ENCODE results near the gene PHYHIPL. TPM values are rescaled to one million over a fixed set of nuclear protein-coding genes. Genes with fewer than 3 reads are reported as not detected.
"Not testable (repeated sequence)": the region's sequence is repeated elsewhere in the genome, so short reads cannot be mapped to it uniquely, and the experiment has no call there.

PHYHIPL gene
- polyA plus RNA-seq, 1 of the 3 experiments (the other 2 are of a cell fraction), result 0.44 TPM

DNA sequence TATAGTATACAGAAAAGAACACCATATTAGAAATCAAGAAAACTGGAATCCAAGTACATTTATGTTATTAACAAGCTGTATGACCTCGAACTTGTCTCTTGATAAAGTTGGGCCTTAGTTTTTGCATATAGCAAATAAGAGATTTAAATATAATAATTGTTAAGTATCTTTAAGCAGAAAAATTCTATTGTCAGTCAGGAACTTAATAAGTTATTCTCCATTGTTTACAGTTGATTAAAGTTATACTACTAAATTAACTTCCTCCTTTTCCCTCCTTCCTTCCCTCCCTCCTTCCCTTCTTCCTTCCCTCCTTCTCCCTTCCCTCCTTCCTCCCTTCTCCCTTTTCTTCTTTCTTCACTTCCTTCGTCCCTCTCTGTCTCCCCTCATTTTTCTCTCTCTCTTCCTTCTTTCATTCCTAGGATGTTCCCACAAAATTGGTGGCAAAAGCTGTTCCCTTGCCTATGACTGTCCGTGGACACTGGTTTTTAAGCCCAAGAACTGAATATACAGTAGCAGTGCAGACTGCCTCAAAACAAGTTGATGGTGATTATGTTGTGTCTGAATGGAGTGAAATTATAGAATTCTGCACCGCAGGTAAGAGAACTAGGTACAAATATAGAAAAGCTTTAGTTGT, 59.7 kb downstream of the PHYHIPL start (continued):
- TF ChIP-seq, protein P1, sequence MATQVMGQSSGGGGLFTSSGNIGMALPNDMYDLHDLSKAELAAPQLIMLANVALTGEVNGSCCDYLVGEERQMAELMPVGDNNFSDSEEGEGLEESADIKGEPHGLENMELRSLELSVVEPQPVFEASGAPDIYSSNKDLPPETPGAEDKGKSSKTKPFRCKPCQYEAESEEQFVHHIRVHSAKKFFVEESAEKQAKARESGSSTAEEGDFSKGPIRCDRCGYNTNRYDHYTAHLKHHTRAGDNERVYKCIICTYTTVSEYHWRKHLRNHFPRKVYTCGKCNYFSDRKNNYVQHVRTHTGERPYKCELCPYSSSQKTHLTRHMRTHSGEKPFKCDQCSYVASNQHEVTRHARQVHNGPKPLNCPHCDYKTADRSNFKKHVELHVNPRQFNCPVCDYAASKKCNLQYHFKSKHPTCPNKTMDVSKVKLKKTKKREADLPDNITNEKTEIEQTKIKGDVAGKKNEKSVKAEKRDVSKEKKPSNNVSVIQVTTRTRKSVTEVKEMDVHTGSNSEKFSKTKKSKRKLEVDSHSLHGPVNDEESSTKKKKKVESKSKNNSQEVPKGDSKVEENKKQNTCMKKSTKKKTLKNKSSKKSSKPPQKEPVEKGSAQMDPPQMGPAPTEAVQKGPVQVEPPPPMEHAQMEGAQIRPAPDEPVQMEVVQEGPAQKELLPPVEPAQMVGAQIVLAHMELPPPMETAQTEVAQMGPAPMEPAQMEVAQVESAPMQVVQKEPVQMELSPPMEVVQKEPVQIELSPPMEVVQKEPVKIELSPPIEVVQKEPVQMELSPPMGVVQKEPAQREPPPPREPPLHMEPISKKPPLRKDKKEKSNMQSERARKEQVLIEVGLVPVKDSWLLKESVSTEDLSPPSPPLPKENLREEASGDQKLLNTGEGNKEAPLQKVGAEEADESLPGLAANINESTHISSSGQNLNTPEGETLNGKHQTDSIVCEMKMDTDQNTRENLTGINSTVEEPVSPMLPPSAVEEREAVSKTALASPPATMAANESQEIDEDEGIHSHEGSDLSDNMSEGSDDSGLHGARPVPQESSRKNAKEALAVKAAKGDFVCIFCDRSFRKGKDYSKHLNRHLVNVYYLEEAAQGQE (IDR thresholded peaks at IDR 0.05; ENCODE audit: low read depth, low read length), result no peak

DNA sequence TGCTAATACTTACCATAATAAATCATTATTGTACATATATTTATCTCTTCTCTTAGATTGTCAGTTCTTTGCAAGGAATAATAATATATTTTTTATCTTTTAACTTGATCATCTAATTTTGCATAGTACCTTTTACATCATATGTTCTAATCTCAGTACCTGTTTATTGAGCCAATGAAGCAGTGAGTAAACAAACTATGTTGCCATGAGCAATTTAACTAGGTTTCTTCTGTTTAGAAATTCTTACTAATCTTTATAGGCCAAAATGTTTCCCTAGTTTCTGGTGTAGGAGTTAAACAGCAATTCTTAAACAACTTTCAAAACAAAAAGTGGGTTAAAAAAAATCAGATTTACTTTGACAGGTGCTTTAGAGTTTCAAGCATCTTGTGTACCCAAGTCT, 61.3 kb downstream of the PHYHIPL start:
- Histone ChIP-seq H3F3A (replicated peaks; ENCODE audit: insufficient read depth) (no peaks in the 10 kb centered on the region), H3K4me1 (ENCODE audit: control insufficient read depth in 1 of 2, insufficient read depth in 2 of 2, low read depth in 1 of 2, low read length in 1 of 2) (peaks cover 0 to 5% of the 10 kb centered on the region in 2 experiments; a peak in 2 of 4 replicates), H3K4me3 (ENCODE audit: low read depth in 2 of 2, low read length in 1 of 2) (no peak overlapping the region), H2AFZ (ENCODE audit: low read depth) (no peak overlapping the region), H3K9ac (no peak overlapping the region), H3K27me3 (ENCODE audit: insufficient read depth) (no peaks in the 10 kb centered on the region), H3K9me2 (no peaks in the 10 kb centered on the region; the same call in 1 of the 2 replicates), H3K4me2 (no peak overlapping the region), H3K79me2 (ENCODE audit: insufficient read depth) (no peaks in the 10 kb centered on the region), H3K9me3 (no peaks in the 10 kb centered on the region), H3K27ac (ENCODE audit: low read depth in 2 of 2, low read length in 1 of 2) (no peak overlapping the region), H3K36me3 (replicated peaks in 1 of 2; ENCODE audit: control insufficient read depth in 1 of 2, insufficient read depth in 2 of 2, low read length in 1 of 2) (peaks cover 7 to 53% of the 10 kb centered on the region in 2 experiments), H4K20me1 (ENCODE audit: insufficient read depth) (no peaks in the 10 kb centered on the region)
- ChIA-PET POLR2A (no interaction called here), CTCF (interaction anchor here (0.7 to 3.5 kb wide), 6 partner anchors 285 to 593 kb away, joined by 3 to 21 read pairs (median 3); partner anchors contain the start of gene SLC16A9)
- DNase-seq, result no peak
- TF ChIP-seq RCOR1 (IDR thresholded peaks at IDR 0.05; ENCODE audit: low read length) (no peak), FOXM1 (IDR thresholded peaks at IDR 0.05; ENCODE audit: low read depth) (no peak)
- TF ChIP-seq, protein P2, sequence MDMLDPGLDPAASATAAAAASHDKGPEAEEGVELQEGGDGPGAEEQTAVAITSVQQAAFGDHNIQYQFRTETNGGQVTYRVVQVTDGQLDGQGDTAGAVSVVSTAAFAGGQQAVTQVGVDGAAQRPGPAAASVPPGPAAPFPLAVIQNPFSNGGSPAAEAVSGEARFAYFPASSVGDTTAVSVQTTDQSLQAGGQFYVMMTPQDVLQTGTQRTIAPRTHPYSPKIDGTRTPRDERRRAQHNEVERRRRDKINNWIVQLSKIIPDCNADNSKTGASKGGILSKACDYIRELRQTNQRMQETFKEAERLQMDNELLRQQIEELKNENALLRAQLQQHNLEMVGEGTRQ (IDR thresholded peaks at IDR 0.05; ENCODE audit: borderline replicate concordance, low read depth, low read length), result no peak

DNA sequence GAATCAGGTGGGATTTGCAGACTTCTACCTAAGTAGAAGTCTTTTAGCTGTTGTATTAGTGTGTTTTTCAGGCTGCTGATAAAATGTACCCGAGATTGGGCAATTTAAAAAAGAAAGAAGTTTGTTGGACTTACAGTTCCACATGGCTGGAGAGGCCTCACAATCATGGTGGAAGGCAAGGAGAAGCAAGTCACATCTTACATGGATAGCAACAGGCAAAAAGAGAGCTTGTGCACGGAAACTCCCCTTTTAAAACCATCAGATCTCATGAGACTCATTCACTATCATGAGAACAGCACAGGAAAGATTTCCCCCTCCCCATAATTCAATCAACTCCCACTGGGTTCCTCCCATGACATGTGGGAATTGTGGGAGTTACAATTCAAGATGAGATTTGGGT, 62.7 kb downstream of the PHYHIPL start:
- H3K9me3 ChIP-seq; H3F3A ChIP-seq (replicated peaks; ENCODE audit: insufficient read depth); DNase-seq; H2AFZ ChIP-seq (ENCODE audit: low read depth); H3K9me2 ChIP-seq; H3K79me2 ChIP-seq (ENCODE audit: insufficient read depth); H3K4me1 ChIP-seq (ENCODE audit: control insufficient read depth in 1 of 2, insufficient read depth in 2 of 2, low read depth in 1 of 2, low read length in 1 of 2); H3K27ac ChIP-seq (ENCODE audit: low read depth in 2 of 2, low read length in 1 of 2); H4K20me1 ChIP-seq (ENCODE audit: insufficient read depth); H3K4me3 ChIP-seq (ENCODE audit: low read depth in 2 of 2, low read length in 1 of 2); H3K27me3 ChIP-seq (ENCODE audit: insufficient read depth); H3K9ac ChIP-seq; H3K4me2 ChIP-seq; POLR2A ChIA-PET: not testable (repeated sequence)
- WGBS (ENCODE audit: low lambda C conversion rate), result 79% methylated on average over 2 of the region's 2 CpGs
- H3K36me3 ChIP-seq (replicated peaks in 1 of 2; ENCODE audit: control insufficient read depth in 1 of 2, insufficient read depth in 2 of 2, low read length in 1 of 2), result peaks cover 7 to 57% of the 10 kb centered on the region in 2 experiments
- CTCF ChIA-PET, result interaction anchor here (0.5 to 3.5 kb wide), 6 partner anchors 9 to 387 kb away, joined by 3 to 22 read pairs (median 14); no protein-coding TSS in a partner anchor
